ENCODE measurements around the gene FAM200A.
"Not testable (repeated sequence)": the region's sequence is repeated elsewhere in the genome, so short reads cannot be mapped to it uniquely, and the experiment has no call there.

FAM200A gene

DNA sequence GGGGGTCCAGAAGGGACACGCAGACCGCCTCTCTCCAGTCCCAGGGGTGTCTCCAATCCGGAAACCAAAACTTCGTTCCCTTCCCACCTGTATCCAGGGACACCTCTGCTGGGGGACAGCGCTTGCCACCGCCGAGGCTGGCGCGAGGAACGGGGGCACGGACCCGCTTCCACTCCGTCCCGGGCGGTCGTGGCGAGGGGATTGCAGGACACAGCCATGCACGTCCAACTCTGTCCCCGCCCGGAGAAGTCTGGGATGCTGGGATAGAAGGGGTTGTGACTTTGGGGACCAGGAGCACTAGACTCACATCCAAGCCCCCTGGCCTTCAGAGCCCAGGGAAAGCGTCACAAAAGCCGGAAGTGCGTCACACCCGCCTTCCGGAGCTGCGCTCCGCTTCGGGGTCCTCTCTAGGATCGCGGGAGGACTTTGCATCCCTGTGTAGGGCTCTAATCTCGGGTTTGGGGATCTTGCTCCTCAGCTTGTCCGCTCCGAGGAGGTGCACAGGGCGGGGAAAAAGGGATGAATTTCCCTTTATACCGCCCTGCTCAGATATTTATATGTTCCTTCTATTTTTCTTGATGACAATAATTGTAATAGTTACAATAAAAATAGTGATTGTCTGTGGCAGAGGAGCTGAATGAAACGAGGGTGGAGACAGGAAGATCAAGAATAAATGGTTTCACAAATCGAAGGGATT, at the start of gene FAM200A:
TSS of gene FAM200A (minus strand) at position 348 of the 697 bp plus-strand sequence. CDS start 3,707 bp downstream, outside the sequence.
- peak; percentile 43 for FAIRE-seq

DNA sequence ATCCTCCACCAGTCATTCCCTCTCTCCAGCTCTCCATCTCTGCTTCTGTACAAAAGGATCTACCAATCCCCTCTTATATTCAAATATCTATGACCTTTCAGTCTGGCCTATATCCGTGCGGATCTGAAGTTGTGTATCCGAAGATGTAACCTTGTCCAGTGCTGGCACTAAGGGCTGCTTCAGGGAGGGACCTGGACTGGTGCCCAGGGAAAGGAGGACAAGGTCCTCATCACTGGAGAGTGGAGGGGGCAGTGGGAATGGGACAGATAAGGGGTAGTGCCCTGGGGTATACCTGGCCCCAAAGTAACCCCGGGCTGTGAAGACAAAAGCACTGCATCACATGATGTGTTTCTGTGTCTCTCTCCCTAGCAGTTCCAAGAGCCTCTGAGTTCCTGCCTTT, 47.9 kb upstream of the FAM200A start:
- FAIRE-seq: no peak

DNA sequence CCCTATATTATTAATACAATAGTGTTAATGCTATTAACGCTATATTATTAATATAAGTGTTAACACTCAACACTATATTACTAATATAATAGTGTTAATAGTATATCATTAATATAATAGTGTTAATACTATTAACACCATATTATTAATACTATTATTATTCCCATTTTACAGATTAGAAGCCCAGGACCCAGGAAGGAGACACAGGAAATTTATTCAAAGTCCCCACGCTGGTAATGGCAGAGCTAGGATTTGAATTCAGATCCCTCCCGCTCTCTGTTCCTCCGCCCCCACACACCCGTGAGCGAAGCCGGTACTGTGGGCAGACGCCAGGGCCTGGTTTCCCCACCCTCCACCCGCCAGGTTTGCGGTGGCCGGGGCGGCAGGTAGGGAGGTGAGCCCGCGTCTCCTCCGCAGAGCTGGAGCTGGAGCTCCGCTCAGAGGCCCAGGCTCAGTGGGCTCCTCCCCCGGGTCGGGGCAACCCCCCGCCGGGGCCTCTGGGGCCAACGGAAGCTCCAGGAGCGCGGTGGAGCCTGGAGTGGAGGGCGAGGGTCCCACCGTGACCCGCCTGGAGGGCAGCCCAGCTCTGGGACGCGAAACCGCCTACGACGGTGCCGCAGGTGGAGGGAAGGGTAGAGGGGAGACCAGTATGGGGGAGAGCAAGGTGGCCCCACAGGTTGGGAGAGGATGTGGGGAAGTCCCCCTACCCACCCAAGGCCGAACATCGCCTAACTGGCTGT, 46.0 kb upstream of the FAM200A start, which contains the start of gene TMEM225B:
TSS of gene TMEM225B (plus strand) at position 506 of the 740 bp plus-strand sequence. CDS start 6,122 bp downstream, outside the sequence.
- FAIRE-seq: no peak

DNA sequence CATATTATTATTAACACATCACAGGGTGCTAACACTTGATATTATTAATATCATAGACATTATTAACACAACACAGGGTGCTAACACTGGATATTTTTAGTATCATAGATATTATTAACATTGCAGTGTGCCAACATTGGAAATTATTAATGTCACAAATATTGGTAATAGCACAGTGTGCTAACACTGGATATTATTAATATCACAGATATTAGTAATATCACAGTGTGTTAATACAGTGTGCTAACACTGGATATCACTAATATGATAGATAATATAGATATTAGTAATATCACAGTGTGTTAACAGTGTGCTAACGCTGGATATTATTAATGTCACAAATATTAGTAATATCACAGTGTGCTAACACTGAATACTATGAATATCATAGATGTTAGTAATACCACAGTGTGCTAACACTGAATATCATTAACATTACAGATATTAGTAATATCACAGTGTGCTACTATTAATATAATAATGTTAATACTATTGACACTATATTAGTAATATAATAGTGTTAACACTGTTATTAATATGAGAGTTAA, 44.6 kb upstream of the FAM200A start:
- peak; percentile 48 for FAIRE-seq

DNA sequence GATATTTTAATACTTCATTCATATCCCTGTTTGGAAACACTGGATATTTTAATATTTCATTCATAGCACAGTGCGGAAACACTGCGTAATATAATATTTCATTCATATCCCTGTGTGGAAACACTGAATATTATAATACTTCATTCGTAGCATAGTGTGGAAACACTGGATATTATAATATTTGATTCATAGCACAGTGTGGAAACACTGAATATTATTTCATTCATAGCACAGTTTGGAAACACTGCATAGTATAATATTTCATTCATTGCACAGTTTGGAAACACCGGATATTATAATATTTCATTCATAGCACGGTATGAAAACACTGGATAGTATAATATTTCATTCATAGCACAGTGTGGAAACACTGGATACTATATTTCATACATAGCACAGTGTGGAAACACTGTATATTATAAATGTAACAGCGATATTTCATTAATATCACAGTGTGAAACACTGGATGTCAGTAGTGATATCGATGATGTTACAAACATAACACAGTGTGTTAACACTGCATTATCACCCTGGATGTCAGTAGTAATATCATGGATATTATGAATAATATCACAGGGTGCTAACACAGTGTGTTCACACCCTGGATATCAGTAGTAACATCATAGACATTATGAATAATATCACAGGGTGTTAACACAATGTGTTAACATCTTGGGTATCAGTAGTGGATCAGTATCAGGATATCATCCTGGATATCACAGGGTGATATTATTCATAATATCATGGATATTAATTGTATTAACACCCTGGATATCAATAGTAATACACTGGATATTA, 43.2 kb upstream of the FAM200A start:
- no peak for FAIRE-seq

DNA sequence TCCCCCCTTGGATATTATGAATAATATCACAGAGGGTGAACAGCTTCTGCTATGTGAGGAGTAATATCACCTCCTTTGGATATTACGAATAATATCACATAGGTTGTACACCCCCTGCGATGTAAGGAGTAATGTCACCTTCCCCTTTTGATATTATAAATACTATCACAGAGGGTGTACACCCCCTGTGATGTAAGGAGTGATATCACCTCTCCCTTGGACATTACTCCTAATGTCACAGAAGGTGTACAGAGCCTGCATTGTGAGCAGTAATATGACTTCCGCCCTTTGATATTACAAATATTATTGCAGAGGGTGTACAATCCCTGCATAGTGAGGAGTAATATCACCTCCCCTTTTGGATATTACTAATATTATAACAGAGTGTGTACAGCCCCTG, 37.0 kb upstream of the FAM200A start:
- no peak for FAIRE-seq

DNA sequence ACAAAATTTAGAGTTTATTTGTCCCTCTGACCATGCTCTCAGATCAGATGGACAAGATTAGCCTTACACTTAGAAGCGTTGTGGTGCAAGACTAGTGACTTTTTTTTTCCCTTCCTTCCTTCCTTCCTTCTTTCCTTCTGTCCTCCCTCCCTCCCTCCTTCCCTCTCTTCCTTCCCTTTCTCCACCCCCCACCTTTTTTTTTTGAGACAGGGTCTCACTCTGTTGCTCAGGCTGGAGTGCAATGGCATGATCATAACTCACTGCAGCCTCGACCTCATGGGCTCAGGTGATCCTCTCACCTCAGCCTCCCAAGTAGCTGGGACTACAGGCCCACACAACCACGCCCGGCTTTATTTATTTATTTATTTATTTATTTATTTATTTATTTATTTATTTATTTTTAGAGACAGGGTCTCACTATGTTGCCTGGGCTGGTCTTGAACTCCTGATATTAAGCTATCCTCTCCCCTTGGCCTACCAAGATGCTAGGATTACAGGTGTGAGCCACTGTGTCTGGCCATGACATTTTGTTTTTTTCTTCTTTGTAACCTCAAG, 28.9 kb upstream of the FAM200A start:
- FAIRE-seq: not testable (repeated sequence)

DNA sequence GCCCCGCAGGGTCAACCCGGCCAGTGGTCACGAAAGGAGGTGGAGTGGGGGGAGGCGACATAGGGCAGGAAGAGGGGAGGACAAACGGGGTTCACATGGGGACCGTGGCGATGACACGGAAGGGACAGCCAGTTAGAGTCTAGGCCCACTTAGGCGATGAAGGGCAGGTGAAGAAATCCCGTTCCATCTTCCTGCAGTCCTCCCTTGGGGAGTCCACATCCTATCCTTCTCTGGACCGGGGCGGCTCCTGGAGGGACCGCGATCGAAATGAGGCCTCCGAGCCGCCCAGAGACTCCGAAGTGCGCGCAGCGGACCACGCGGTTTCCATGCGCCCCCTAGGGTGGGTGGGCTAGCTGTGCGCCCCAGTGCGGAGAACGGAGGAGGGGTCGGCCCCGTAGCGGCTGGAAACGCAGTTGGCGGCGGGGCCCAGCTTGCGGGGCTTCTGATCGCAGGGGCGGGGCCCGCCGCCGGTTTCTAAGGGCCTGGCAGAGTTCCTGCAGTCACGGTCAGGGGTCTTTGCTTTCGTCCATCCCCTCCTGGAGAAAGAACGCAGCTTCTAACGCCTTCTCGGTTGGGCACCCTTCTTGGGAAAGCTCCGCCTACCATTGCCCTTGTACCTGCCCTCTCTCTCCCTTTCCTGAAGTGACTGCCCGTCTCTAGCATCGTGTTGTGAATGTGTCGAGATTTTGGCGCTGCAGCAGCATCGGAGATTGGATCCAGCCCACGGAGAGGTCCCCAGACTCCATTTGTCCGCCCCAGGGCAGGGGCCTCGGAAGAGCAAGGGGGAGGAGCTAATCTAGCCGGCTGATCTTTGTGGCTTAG, 28.3 kb upstream of the FAM200A start:
- no peak for FAIRE-seq

DNA sequence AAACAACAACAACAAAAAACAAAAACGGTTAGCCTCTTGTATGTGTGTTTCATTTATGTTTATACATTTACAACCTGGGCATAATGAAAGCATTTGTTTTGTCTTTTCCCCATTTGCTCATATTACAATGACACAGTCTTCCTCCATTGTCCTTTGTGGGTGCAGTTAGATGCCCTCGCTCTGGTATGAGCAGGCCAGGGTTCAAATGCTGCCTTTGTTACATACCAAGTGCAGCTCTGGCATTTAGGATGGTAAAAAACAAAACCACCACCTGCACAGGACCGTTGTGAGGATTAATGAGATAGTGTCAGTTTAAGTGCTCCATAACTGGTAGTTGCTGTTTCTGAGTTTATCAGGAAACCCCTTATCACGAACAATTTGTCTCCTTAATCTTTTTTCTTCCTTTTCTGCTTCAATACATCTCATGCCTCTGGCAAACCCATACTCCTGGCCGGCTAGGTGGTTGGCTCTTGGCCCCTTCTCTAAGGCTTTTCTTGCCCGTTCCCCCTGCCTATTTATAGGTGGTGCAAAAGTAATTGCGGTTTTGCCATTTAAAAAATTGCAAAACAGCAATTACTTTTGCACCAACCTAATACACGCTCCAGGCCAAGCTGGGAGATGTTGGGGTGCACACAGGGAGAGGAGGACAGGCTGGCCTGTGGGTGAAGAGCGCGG, 27.5 kb upstream of the FAM200A start:
- FAIRE-seq: no peak

DNA sequence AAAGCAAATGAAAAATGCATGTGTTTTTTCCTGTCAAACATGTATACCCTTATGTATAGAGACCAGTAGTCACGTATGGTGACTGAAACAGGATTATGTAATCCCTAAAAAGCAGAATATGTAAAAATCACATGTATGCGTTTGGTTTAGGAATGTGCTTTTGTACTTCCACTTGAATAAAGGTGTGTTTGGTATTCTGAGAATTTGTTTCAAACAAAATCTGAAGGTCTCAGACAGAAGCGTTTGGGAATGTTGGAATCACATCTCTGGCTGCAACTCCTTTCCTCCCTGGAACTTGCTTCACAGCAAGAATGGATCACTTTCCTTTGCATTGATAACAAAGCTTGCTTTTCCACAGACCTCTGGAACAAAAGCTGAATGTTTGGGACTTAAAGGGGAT, 24.3 kb upstream of the FAM200A start:
- FAIRE-seq: no peak

DNA sequence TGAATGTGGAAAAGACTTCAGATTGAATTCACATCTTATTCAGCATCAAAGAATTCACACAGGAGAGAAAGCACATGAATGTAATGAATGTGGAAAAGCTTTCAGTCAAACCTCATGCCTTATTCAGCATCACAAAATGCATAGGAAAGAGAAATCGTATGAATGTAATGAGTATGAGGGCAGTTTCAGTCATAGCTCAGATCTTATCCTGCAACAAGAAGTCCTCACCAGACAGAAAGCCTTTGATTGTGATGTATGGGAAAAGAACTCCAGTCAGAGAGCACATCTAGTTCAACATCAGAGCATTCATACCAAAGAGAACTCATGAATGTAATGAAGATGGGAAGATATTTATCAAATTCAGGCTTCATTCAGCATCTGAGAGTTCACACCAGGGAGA, 21.3 kb upstream of the FAM200A start:
- FAIRE-seq: no peak

DNA sequence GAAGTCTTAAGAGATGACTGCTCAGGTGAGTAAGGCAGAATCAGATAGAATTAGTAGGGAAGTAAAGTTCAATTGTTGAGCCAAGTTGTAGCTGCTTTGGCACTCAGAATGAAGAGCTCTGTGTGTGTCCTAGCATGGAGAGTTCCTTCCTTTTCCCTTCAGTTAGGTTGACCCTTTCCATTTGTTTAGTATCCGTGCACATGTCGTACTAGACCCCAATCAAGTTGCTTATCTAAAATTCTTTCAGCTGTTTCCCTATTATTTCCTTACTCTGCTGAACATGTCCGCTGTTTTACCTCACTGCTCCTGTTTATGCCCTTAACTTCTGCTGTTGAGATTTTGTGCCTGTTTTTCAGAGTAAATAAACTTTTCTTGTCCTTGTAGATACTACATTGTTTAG, 19.9 kb upstream of the FAM200A start:
- FAIRE-seq: no peak

DNA sequence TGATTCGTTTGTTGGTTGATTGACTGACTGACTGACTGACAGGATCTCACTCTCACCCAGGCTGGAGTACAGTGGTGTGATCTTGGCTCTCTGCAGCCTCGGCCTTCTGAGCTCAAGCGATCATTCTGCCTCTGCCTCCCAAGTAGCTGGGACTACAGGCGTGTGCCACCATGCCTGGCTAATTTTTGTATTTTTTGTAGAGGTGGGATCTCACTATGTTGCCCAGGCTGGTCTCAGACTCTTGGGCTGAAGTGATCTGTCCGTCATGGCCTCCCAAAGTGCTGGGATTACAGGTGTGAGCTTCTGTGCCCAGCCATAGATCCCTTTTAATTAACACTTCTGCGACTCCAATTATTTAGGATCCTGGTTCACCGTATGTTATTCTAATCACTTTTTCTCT, 16.9 kb upstream of the FAM200A start:
- not testable (repeated sequence) for FAIRE-seq

DNA sequence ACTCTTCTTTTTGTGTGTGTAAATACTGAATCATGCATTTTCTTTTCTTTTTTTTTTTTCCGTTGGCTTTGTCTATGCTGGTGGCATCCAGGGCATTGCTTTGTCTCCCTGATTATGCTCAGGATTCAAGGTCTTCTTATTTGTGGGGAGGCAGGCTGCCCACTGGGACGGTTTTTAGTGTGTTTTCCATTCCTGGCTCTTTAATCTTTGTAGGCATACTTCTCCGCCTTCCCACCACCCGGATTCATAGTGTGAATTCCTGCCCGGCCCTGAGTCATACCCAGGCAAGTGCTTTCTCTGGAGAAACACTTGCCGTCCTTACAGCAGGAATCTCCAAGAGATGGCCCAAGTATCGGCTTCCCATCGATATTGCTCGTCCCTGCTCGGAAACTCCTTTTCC, 11.7 kb upstream of the FAM200A start:
- no peak for FAIRE-seq

DNA sequence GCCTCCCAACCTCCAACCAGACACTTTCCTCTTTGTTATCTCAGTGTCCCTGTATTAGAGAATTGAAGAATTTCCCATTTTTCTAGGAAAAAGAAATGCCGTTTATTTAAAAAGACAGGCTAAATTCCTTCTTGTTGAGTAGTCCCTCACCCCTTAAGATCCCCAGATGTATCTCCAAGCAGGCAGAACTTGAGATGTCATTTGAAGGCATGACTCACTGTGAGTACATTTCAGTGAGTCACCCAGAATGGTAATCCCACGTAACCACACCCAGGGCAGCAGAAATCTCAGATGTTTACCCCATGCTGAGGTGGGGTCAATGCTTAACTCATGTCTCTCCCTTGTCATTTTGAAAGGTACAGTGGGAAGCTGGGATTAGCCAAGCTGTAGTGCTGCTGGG, 10.9 kb upstream of the FAM200A start:
- FAIRE-seq: no peak

DNA sequence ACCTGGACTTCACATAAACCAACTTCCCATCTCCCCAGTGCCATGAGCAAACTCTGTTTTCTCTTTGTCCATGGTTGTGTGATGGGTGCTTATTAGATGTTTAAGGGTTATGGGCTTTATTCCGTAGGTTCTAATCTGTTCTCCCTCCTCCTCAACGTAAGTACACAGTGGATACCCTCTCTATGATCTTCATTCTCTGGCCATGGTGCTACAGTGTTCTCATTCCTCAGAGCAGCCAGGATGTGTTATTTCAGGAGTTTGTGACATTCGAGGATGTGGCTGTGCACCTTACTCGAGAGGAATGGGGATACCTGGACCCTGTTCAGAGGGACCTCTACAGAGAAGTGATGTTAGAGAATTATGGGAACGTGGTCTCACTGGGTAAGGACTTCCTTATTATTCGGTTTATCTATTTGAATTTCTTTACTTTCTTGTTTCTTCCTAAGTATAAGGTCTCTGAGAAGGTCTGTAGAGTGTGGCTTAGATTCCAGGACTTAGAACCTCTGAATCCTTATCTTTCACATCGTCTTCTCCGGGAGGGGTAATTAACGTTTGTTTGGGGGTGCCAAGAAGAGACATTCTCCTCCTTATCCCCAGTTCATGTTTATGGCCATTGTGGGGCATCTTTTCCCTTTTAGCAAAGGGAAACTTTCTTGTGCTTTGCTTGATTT, 10.3 kb upstream of the FAM200A start:
- no peak for FAIRE-seq

DNA sequence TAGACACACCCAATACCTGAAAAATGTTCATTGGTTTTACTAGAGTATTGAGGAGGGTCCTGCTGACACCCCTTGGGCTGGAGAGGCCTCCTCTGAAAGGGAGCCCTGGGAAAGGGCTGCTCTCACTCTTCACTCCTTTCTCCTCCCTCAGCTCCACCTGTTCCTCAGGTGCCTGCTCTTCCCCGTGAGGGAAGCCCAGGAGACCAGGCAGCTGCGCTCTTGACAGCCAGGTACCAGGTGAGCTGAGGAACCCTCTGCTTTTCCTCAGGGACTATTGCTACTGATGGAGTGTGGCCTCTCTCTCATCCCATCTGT, 9.8 kb upstream of the FAM200A start:
- no peak for FAIRE-seq

DNA sequence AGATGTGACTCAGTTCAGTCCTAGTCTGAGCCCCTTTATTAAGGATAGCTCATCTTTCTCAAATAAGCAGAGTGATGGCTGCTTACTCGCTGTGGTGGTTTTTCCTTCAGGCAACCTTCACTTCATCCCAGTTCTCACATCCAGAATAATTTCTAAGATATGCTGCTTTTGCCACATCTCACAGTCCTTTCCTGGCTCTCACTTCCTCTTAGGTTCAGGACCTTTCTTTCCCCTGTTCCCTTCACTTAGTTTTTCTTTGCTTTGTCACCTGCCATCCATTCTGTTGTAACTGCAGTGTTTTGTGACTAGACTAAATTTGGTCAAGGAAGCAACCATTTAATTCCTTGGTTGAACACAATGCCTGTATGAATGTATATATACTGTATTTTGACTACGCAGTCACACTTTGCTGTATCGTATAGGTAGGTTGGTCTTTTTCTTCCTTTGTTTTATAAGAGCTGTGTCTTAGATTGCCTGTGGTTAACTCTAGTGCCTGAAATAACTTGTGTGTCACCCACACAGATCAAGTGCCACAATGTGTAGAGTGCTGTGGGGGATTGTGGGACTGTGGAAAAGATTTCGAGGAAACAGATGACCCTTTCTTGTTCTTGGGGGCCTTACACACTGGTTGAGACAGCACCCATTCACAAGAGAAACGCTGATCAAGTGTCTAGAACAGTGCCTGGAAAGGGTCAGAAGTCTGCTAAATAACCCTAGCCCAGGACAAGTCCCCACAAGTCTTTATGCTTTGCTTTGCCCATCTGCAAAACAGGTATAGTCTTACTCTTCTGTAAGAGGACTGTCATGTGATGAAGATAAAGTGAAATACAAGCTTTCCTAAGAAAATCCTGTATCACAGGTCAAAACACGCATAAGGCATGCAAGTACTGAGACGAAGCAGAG, 9.2 kb upstream of the FAM200A start:
- FAIRE-seq: no peak

DNA sequence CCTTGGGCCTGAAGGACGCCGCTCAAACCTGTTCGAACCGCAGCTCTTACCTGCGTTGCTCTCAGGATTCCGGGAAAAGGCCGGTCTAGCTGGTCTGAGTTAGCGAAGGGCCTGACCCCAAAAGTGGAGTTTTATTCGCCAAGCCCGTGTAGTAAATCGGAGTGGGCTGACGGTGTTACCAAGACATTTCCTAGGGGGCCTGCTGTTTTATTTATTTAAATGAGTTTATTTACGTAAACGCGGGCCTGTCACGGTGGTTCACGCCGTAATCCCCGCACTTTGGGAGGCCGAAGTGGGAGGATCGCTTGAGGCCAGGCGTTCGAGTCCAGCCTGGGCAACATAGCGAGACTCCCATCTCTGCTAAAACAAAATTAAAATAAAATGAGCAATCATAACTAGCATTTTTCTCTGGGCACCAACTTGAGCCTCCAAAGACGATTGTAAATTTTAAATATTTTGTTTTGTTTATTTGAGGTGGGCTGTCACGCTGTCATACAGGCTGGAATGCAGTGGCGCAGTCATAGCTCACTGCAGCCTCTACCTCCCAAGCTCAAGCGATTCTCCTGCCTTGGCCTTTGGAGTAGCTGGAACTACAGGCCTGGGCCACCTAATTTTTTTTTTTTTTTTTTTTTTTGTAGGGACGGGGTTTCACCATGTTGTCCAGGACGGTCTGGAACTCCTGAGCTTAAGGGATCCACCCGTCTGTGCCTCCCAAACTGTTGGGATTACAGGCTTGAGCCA, 7.4 kb upstream of the FAM200A start:
- no peak for FAIRE-seq

Measured in endometrium (tissue), 2 donors.